Measurements from ENCODE around the gene AIG1.

- TF ChIP-seq RAD21 (IDR thresholded peaks at IDR 0.05; ENCODE audit: low read length) (no peak), POLR2AphosphoS5 (IDR thresholded peaks at IDR 0.05; ENCODE audit: low read depth, low read length) (no peak), YY1 (IDR thresholded peaks at IDR 0.05; ENCODE audit: low read depth) (no peak), TAF1 (IDR thresholded peaks at IDR 0.05; ENCODE audit: borderline replicate concordance, low read depth, low read length) (no peak), EP300 (IDR thresholded peaks at IDR 0.05; ENCODE audit: borderline replicate concordance in 1 of 2, low read depth in 1 of 2, low read length in 1 of 2) (no peak), TEAD4 (IDR thresholded peaks at IDR 0.05; ENCODE audit: borderline replicate concordance, insufficient read depth) (no peak), GABPA (IDR thresholded peaks at IDR 0.05; ENCODE audit: low read depth) (no peak), NFIC (IDR thresholded peaks at IDR 0.05; ENCODE audit: borderline replicate concordance) (no peak)
- TF ChIP-seq, protein P1, sequence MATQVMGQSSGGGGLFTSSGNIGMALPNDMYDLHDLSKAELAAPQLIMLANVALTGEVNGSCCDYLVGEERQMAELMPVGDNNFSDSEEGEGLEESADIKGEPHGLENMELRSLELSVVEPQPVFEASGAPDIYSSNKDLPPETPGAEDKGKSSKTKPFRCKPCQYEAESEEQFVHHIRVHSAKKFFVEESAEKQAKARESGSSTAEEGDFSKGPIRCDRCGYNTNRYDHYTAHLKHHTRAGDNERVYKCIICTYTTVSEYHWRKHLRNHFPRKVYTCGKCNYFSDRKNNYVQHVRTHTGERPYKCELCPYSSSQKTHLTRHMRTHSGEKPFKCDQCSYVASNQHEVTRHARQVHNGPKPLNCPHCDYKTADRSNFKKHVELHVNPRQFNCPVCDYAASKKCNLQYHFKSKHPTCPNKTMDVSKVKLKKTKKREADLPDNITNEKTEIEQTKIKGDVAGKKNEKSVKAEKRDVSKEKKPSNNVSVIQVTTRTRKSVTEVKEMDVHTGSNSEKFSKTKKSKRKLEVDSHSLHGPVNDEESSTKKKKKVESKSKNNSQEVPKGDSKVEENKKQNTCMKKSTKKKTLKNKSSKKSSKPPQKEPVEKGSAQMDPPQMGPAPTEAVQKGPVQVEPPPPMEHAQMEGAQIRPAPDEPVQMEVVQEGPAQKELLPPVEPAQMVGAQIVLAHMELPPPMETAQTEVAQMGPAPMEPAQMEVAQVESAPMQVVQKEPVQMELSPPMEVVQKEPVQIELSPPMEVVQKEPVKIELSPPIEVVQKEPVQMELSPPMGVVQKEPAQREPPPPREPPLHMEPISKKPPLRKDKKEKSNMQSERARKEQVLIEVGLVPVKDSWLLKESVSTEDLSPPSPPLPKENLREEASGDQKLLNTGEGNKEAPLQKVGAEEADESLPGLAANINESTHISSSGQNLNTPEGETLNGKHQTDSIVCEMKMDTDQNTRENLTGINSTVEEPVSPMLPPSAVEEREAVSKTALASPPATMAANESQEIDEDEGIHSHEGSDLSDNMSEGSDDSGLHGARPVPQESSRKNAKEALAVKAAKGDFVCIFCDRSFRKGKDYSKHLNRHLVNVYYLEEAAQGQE (IDR thresholded peaks at IDR 0.05; ENCODE audit: low read depth, low read length): no peak
- TF ChIP-seq, protein P2, sequence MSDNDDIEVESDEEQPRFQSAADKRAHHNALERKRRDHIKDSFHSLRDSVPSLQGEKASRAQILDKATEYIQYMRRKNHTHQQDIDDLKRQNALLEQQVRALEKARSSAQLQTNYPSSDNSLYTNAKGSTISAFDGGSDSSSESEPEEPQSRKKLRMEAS (IDR thresholded peaks at IDR 0.05; ENCODE audit: low read depth): no peak
- TF ChIP-seq, protein P3, sequence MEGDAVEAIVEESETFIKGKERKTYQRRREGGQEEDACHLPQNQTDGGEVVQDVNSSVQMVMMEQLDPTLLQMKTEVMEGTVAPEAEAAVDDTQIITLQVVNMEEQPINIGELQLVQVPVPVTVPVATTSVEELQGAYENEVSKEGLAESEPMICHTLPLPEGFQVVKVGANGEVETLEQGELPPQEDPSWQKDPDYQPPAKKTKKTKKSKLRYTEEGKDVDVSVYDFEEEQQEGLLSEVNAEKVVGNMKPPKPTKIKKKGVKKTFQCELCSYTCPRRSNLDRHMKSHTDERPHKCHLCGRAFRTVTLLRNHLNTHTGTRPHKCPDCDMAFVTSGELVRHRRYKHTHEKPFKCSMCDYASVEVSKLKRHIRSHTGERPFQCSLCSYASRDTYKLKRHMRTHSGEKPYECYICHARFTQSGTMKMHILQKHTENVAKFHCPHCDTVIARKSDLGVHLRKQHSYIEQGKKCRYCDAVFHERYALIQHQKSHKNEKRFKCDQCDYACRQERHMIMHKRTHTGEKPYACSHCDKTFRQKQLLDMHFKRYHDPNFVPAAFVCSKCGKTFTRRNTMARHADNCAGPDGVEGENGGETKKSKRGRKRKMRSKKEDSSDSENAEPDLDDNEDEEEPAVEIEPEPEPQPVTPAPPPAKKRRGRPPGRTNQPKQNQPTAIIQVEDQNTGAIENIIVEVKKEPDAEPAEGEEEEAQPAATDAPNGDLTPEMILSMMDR (IDR thresholded peaks at IDR 0.05): no peak
Measured at GRCh38 chr6:143225929-143226328, 165.2 kb downstream of the AIG1 start.
